Trophoblast cell (in vitro differentiated cells and primary cell): ENCODE data around the gene NANS.
A peak's percentile ranks its signal among the peaks of the same experiment; 100 is the strongest.
"Not testable (repeated sequence)": the region's sequence is repeated elsewhere in the genome, so short reads cannot be mapped to it uniquely, and the experiment has no call there.

Experiments used
- DNase-seq, 2 donors: peaks; one replicate each; pipeline ENCODE4 v3.0.0-alpha.2; 2016
- H2AFZ ChIP-seq: 2 replicates; pipeline ENCODE4 v1.6.1; 2013; ENCODE audit warnings: low read length, moderate library complexity, mild to moderate bottlenecking; ENCODE audit not compliant: insufficient read depth, poor library complexity
- H2AK5ac ChIP-seq: 2 replicates; pipeline ENCODE4 v1.6.1; 2013; ENCODE audit warnings: mild to moderate bottlenecking, low read length
- H2BK120ac ChIP-seq: 2 replicates; pipeline ENCODE4 v1.6.1; 2013; ENCODE audit warnings: low read length, mild to moderate bottlenecking, moderate library complexity; ENCODE audit not compliant: insufficient read depth, poor library complexity
- H2BK12ac ChIP-seq: 2 replicates; pipeline ENCODE4 v1.6.1; 2013; ENCODE audit warnings: mild to moderate bottlenecking, low read length, moderate library complexity
- H2BK5ac ChIP-seq: 2 replicates; pipeline ENCODE4 v1.6.1; 2013; ENCODE audit warnings: low read length, low read depth, moderate library complexity, mild to moderate bottlenecking; ENCODE audit not compliant: poor library complexity
- H3K14ac ChIP-seq: 2 replicates; pipeline ENCODE4 v1.6.1; 2013; ENCODE audit warnings: mild to moderate bottlenecking, low read length
- H3K18ac ChIP-seq: 2 replicates; pipeline ENCODE4 v1.6.1; 2013; ENCODE audit warnings: mild to moderate bottlenecking, low read length
- H3K23ac ChIP-seq: 2 replicates; pipeline ENCODE4 v1.6.1; 2013; ENCODE audit warnings: low read length
- H3K27ac ChIP-seq: 2 replicates; pipeline ENCODE4 v1.5.1; 2013; ENCODE audit warnings: low read depth, mild to moderate bottlenecking, inconsistent platforms, low read length, moderate library complexity
- H3K27me3 ChIP-seq: 2 replicates; pipeline ENCODE4 v1.6.1; 2013; ENCODE audit warnings: inconsistent platforms, mild to moderate bottlenecking, low read length, moderate library complexity; ENCODE audit not compliant: insufficient read depth
- H3K36me3 ChIP-seq, 2 experiments: 1 replicate in 1 of 2; 2 replicates in 1 of 2; pipeline ENCODE4 v1.6.1; 2013; ENCODE audit warnings: low read length in 2 of 2, mild to moderate bottlenecking in 2 of 2, moderate library complexity in 1 of 2; ENCODE audit not compliant: insufficient read depth in 2 of 2, control insufficient read depth in 1 of 2
- H3K4ac ChIP-seq: 2 replicates; pipeline ENCODE4 v1.6.1; 2013; ENCODE audit warnings: low read depth, mild to moderate bottlenecking, low read length, moderate library complexity
- H3K4me1 ChIP-seq, 2 experiments: 1 replicate in 1 of 2; 2 replicates in 1 of 2; pipeline ENCODE4 v1.6.1; 2013; ENCODE audit warnings: low read length in 2 of 2, mild to moderate bottlenecking in 2 of 2, moderate library complexity in 1 of 2; ENCODE audit not compliant: insufficient read depth in 2 of 2, control insufficient read depth in 1 of 2
- H3K4me2 ChIP-seq: 2 replicates; pipeline ENCODE4 v1.6.1; 2013; ENCODE audit warnings: inconsistent platforms, mild to moderate bottlenecking, low read length, moderate library complexity
- H3K4me3 ChIP-seq: 2 replicates; pipeline ENCODE4 v1.5.1; 2013; ENCODE audit warnings: mild to moderate bottlenecking, low read depth, low read length, inconsistent platforms
- H3K79me1 ChIP-seq: one replicate; pipeline ENCODE4 v1.6.1; 2013; ENCODE audit warnings: low read length
- H3K79me2 ChIP-seq: 2 replicates; pipeline ENCODE4 v1.6.1; 2013; ENCODE audit warnings: low read length, mild to moderate bottlenecking; ENCODE audit not compliant: control insufficient read depth, insufficient read depth, poor library complexity
- H3K9ac ChIP-seq: 2 replicates; pipeline ENCODE4 v1.6.1; 2013; ENCODE audit warnings: mild to moderate bottlenecking, low read length
- H3K9me3 ChIP-seq: 2 replicates; pipeline ENCODE4 v1.6.1; 2013; ENCODE audit warnings: low read depth, mild to moderate bottlenecking, control low read depth, inconsistent platforms, low read length; ENCODE audit not compliant: insufficient read depth
- H4K12ac ChIP-seq: 2 replicates; pipeline ENCODE4 v1.6.1; 2013; ENCODE audit warnings: low read depth, mild to moderate bottlenecking, low read length, moderate library complexity
- H4K8ac ChIP-seq: 2 replicates; pipeline ENCODE4 v1.6.1; 2013; ENCODE audit warnings: low read depth, mild to moderate bottlenecking, low read length, moderate library complexity
- H4K91ac ChIP-seq: one replicate; pipeline ENCODE4 v1.6.1; 2013; ENCODE audit warnings: low read depth, mild to moderate bottlenecking, low read length, moderate library complexity
- WGBS: extraction: QIAGEN DNeasy Blood & Tissue Kit; methylation state at CpG from one replicate; pipeline ENCODE4 v1.1.7; 2013; ENCODE audit warnings: missing lambda C conversion rate; ENCODE audit not compliant: insufficient read length, insufficient coverage; ENCODE audit errors: extremely low coverage; 5-methylcytosine and 5-hydroxymethylcytosine counted together

Gene NANS

GRCh38 chr9:98127226-98127625 is 70.7 kb downstream of the NANS start:
- Histone ChIP-seq H3K4me2 (no peak overlapping the region), H3K36me3 (peaks cover 68 to 74% of the 10 kb centered on the region in 2 experiments), H3K23ac (no peak overlapping the region), H2AFZ (no peak overlapping the region), H3K9me3 (peaks cover 2% of the 10 kb centered on the region), H3K27me3 (no peaks in the 10 kb centered on the region), H4K91ac (no peak overlapping the region), H3K27ac (no peak overlapping the region), H4K8ac (no peak overlapping the region), H3K79me1 (no peaks in the 10 kb centered on the region), H2BK120ac (no peak overlapping the region), H4K12ac (no peak overlapping the region), H3K4me1 (no peaks in the 10 kb centered on the region), H3K18ac (no peak overlapping the region), H3K79me2 (no peaks in the 10 kb centered on the region), H3K9ac (no peak overlapping the region), H3K4ac (no peak overlapping the region), H3K14ac (no peak overlapping the region), H2BK12ac (no peak overlapping the region), H2BK5ac (no peak overlapping the region), H2AK5ac (no peak overlapping the region), H3K4me3 (no peak overlapping the region)
- no CpG with 5 or more reads among the region's 8 CpGs for WGBS
- DNase-seq, result no peak

DNA sequence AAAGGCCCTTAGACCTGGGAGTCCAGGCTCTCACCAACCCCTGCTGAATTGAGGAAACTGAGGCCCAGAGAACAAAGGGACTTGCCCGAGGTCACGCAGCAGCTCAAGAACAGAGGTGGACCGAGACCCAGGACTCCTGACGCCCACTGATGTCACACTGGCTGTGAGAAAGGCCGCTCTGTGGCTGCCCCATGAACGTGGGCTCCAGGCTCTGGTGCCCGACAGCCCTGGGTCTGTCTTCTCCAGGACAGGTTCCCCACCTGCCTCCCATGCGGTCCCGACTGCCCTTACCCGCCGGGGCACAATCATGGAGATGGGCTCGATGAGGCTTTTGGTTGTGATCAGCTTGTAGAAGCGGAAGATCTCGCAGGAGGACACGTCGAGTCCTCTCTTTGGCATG is 71.8 kb downstream of the NANS start:
- no peak overlapping the region for H2BK5ac ChIP-seq
- H3K4ac ChIP-seq, result no peak overlapping the region
- H3K4me2 ChIP-seq, result no peak overlapping the region
- no peak overlapping the region for H3K18ac ChIP-seq
- peaks cover 2% of the 10 kb centered on the region for H3K9me3 ChIP-seq
- no peak overlapping the region for H4K8ac ChIP-seq
- no peaks in the 10 kb centered on the region for H3K27me3 ChIP-seq
- no peak overlapping the region for H3K27ac ChIP-seq
- peaks cover 73 to 78% of the 10 kb centered on the region in 2 experiments for H3K36me3 ChIP-seq
- no peak overlapping the region for H3K9ac ChIP-seq
- H2AFZ ChIP-seq, result no peak overlapping the region
- H2BK120ac ChIP-seq, result no peak overlapping the region
- no peak overlapping the region for H2AK5ac ChIP-seq
- H3K4me3 ChIP-seq, result no peak overlapping the region
- no peak overlapping the region for H3K14ac ChIP-seq
- no peak overlapping the region for H4K91ac ChIP-seq
- no CpG with 5 or more reads among the region's 16 CpGs for WGBS
- H2BK12ac ChIP-seq, result no peak overlapping the region
- H3K79me2 ChIP-seq, result no peaks in the 10 kb centered on the region
- H3K79me1 ChIP-seq, result no peaks in the 10 kb centered on the region
- H3K23ac ChIP-seq, result no peak overlapping the region
- no peaks in the 10 kb centered on the region for H3K4me1 ChIP-seq
- DNase-seq, result no peak
- no peak overlapping the region for H4K12ac ChIP-seq

DNA sequence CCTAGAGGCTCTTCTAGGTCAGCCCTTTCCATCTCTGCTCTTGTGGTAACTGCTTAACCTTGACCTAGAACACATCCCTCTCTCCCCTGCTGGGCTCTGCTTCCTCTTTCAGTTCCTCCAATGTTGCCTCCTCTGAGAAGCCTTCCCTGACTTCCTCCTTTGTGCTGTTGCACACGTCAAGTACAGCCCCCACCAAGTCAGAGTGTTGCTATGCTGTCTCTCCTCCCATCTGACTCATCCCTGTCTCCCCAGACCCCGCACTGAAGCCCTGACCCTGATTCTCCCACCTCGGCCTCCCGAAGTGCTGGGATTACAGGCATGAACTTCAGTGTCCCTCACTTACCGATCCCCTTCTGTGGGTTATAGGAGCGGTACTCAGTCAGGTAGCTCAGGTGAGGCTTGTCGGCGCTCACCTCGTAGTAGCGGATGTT is 72.9 kb downstream of the NANS start:
- Histone ChIP-seq H2BK12ac (no peak overlapping the region), H3K23ac (no peak overlapping the region), H4K8ac (no peak overlapping the region), H3K27ac (no peak overlapping the region), H3K27me3 (no peaks in the 10 kb centered on the region), H2BK5ac (no peak overlapping the region), H3K79me1 (no peaks in the 10 kb centered on the region), H3K4me2 (no peak overlapping the region), H4K91ac (no peak overlapping the region), H3K18ac (no peak overlapping the region), H3K79me2 (no peaks in the 10 kb centered on the region), H3K4ac (no peak overlapping the region), H3K14ac (no peak overlapping the region), H3K9me3 (peaks cover 2% of the 10 kb centered on the region), H2AK5ac (no peak overlapping the region), H3K4me1 (no peaks in the 10 kb centered on the region), H2BK120ac (no peak overlapping the region), H4K12ac (no peak overlapping the region), H3K4me3 (no peak overlapping the region), H3K9ac (no peak overlapping the region), H2AFZ (no peak overlapping the region), H3K36me3 (peaks cover 76 to 85% of the 10 kb centered on the region in 2 experiments)
- WGBS, result no CpG with 5 or more reads among the region's 10 CpGs
- DNase-seq, result peak in 1 of 2 donors; percentile 21

DNA sequence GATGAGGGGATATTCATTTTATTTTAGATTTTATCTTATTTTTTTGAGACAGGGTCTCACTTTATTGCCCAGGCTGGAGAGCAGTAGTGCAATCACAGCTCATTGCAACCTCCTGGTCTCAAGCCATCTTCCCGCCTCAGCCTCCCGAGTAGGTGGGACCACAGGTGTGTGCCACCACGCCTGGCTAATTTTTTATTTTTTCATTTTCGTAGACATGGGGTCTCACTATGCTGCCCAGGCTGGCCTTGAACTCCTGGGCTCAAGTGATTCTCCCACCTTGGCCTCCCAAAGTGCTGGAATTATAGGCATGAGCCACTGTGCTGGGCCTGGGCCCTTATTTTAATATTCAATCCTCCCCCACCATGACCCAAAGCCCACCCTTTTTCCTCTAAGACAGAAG is 73.5 kb downstream of the NANS start:
- H3K9me3 ChIP-seq, H3K27ac ChIP-seq, H3K27me3 ChIP-seq, H3K4me3 ChIP-seq, H2BK120ac ChIP-seq, H4K12ac ChIP-seq, H2BK5ac ChIP-seq, H3K4me2 ChIP-seq, H3K14ac ChIP-seq, H3K79me1 ChIP-seq, H3K4ac ChIP-seq, H2AK5ac ChIP-seq, H3K23ac ChIP-seq, H4K8ac ChIP-seq, DNase-seq, H3K9ac ChIP-seq, H3K79me2 ChIP-seq, H3K18ac ChIP-seq, H3K4me1 ChIP-seq, H2AFZ ChIP-seq, H4K91ac ChIP-seq, H2BK12ac ChIP-seq: not testable (repeated sequence)
- WGBS, result no CpG with 5 or more reads among the region's 4 CpGs
- H3K36me3 ChIP-seq, result peaks cover 77 to 85% of the 10 kb centered on the region in 2 experiments
